HG03575 (cell line): Measurements from ENCODE around the gene NECAP2.
"Not testable (repeated sequence)": the region's sequence is repeated elsewhere in the genome, so short reads cannot be mapped to it uniquely, and the experiment has no call there.

ENCODE experiments used
- ATAC-seq: cut with Tn5 transposase; IDR thresholded peaks from one replicate; pipeline ENCODE4 v1.9.1; 2021; ENCODE audit not compliant: unreplicated experiment, insufficient number of reproducible peaks, low FRiP score; ENCODE audit errors: extremely low read depth

NECAP2 gene

GRCh38 chr1:16484931-16485330 lies 44.4 kb downstream of the NECAP2 start:
- no peak for ATAC-seq

DNA sequence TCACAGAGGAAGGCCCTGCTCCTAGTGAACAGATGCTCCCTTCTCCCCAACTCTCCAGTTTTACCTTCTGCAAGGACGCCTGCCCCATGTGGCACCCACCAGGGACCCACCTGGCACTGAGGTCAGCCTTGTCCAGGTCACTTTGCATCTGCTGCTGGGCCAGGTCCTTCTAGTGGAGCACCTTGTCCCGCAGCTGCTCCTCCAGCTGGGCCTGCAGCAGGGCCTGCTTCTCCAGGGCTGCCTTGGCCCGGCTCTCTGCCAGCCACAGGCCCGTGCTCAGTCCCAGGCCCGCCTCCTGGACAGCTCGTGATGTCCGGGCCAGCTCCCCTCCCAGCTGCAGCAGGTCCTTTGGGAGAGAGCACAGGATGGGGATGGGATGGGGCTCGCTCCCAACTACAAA lies 45.8 kb downstream of the NECAP2 start:
- ATAC-seq: not testable (repeated sequence)

- ATAC-seq: not testable (repeated sequence)
These were observed 46.5 kb downstream of the NECAP2 start for GRCh38 chr1:16487011-16487410.

- ATAC-seq: not testable (repeated sequence)
These were observed 48.8 kb downstream of the NECAP2 start for GRCh38 chr1:16489195-16489880.

- no peak for ATAC-seq
These were observed 50.6 kb downstream of the NECAP2 start for GRCh38 chr1:16491056-16491675.

- ATAC-seq: not testable (repeated sequence)
These were observed 52.4 kb downstream of the NECAP2 start for GRCh38 chr1:16492937-16493336.

GRCh38 chr1:16493731-16494130 lies 53.2 kb downstream of the NECAP2 start:
- not testable (repeated sequence) for ATAC-seq

- ATAC-seq: not testable (repeated sequence)
These were observed 57.0 kb downstream of the NECAP2 start for GRCh38 chr1:16497474-16497904.

GRCh38 chr1:16498047-16498446 lies 57.5 kb downstream of the NECAP2 start:
- not testable (repeated sequence) for ATAC-seq

GRCh38 chr1:16498573-16499413 lies 58.3 kb downstream of the NECAP2 start:
- ATAC-seq: no peak

GRCh38 chr1:16500466-16500865 lies 59.9 kb downstream of the NECAP2 start:
- not testable (repeated sequence) for ATAC-seq

DNA sequence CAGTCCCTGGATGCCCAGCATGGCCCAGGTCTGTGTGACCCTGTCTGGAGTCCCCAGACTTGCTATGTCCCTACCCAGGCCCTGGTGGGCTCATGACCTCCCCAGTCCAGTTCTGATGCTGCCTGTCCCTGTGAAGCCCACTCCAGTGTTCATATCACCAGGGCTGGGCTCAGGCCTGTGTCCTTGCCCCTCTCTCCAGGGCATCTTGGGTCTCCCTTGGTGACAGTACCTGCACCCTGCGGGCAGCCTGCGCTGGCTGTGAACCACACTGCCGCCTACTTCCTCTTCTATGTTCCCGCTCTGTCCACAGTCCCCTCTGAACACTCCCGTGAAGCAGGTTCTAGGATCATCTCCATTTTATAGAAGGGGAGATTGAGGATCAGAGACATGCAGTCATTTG lies 60.5 kb downstream of the NECAP2 start:
- ATAC-seq: not testable (repeated sequence)

GRCh38 chr1:16501446-16501845 lies 60.9 kb downstream of the NECAP2 start:
- ATAC-seq: not testable (repeated sequence)

DNA sequence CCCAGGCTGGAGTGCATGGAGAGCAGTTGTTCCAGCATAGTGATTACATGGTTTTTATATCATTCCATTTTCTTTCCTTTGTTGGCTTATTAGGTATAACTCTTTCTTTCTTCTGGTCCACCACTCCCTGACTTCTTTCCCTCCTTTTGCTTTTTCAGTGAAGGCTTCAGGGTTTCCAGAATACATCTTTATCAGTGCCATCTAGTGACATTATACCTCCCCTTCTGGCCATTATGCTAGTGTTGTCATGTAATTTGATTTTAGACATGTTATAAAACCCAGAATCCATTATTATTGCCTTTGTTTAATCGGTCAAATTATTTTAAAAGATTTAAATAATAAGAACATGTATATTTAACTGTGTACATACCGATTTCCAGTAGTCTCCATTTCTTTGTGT lies 63.0 kb downstream of the NECAP2 start:
- ATAC-seq: no peak

DNA sequence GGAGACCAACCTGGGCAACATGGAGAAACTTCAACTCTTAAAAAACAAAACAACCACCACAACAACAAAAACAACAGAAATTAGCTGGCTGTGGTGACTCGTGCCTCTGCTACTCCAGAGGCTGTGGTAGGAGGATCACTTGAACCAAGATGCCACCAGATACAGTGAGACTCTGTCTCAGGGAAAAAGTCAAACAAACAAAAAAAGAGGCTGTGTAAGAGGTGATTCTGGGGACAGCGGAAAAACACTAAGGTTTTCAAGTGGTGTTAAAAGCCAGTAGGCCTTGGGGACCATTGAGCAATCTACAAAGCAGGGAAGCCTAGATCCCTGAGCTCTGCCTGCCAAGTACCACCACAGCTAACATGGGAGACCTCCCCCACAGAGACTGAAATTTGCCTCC lies 65.3 kb downstream of the NECAP2 start:
- ATAC-seq: not testable (repeated sequence)

DNA sequence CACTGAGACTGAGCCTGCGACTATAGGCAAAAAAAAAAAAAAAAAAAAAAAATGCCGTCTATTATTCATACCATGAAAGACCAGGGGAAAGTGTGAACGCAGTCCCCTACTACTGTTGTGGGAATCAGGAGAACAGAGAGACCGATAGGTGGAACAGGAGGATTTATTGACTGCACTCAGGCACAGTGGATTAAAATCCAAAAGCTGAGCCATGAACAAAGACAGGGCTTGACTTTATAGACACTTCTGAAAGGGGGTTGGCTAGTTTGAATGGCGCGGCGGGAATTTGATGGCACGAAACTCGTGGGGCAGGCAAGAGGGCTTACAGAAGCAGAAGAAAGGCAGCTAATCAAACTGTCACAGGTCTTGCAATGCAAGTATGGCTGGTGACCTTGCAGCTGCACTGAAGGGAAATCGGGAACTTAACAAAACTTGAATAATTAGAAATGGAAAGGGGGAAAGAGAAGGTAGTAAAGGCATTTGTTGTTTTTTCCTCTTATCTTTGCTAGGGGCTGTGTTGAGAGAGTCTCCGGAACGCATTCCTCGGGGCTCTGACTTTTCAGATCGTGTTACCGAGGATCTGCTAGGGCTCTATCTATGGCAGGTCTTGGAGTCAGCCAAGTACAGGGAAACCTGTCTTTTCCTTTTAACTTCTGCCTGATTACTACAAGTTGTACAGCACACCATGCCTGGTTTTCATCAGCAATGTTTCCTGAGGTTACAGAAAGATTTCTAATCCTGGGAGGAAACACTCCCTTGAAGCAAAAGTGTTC lies 66.0 kb downstream of the NECAP2 start:
- not testable (repeated sequence) for ATAC-seq

GRCh38 chr1:16508861-16509445 lies 68.4 kb downstream of the NECAP2 start:
- ATAC-seq: not testable (repeated sequence)
